Mesothelial cell of epicardium (in vitro differentiated cells): ENCODE measurements around the gene B4GALNT2. TPM values are rescaled to one million over a fixed set of nuclear protein-coding genes. Genes with fewer than 3 reads are reported as not detected.

ENCODE experiments used
- DNase-seq, 2 experiments: peaks; one replicate each; pipeline ENCODE4 v3.0.0; 2021; ENCODE audit warnings: low spot score in 2 of 2; ENCODE audit not compliant: unreplicated experiment in 2 of 2
- H3K27ac Mint-ChIP-seq: 2 replicates; pipeline ENCODE4 v1.8.0; 2021; ENCODE audit warnings: mixed read lengths
- H3K27me3 Mint-ChIP-seq: 2 replicates; pipeline ENCODE4 v1.8.0; 2021; ENCODE audit warnings: low read depth, mixed read lengths
- H3K36me3 Mint-ChIP-seq: 2 replicates; pipeline ENCODE4 v1.8.0; 2021; ENCODE audit warnings: mixed read lengths
- H3K4me1 Mint-ChIP-seq: 2 replicates; pipeline ENCODE4 v1.8.0; 2021; ENCODE audit warnings: mixed read lengths
- H3K4me3 Mint-ChIP-seq: 2 replicates; pipeline ENCODE4 v1.8.0; 2021; ENCODE audit warnings: mild to moderate bottlenecking, moderate library complexity, mixed read lengths
- H3K9me3 Mint-ChIP-seq: 2 replicates; pipeline ENCODE4 v1.8.0; 2021; ENCODE audit warnings: mixed read lengths
- CTCF ChIP-seq: fragments of 200-600 bp; sonication (generic); IDR thresholded peaks from one replicate; pipeline ENCODE4 v1.5.0; 2021; ENCODE audit warnings: antibody characterized with exemption; ENCODE audit not compliant: unreplicated experiment
- total RNA-seq: library from RNA; stranded (reverse); gene quantifications from 3 replicates; pipeline ENCODE4 v1.2.1, GENCODE V29; 2021

Gene B4GALNT2
- total RNA-seq, 1 donor from 2014 or later, result 0.07 TPM

- no peaks in the 10 kb centered on the region for H3K36me3 Mint-ChIP-seq
- no peaks in the 10 kb centered on the region for H3K4me1 Mint-ChIP-seq
- DNase-seq, result no peak
- no peak overlapping the region for H3K27ac Mint-ChIP-seq
- H3K9me3 Mint-ChIP-seq, result no peaks in the 10 kb centered on the region
- TF ChIP-seq CTCF, result no peak
- peaks cover 14% of the 10 kb centered on the region for H3K27me3 Mint-ChIP-seq
- no peak overlapping the region for H3K4me3 Mint-ChIP-seq
Observed at GRCh38 chr17:49112936-49113335, 19.6 kb upstream of the B4GALNT2 start.

DNA sequence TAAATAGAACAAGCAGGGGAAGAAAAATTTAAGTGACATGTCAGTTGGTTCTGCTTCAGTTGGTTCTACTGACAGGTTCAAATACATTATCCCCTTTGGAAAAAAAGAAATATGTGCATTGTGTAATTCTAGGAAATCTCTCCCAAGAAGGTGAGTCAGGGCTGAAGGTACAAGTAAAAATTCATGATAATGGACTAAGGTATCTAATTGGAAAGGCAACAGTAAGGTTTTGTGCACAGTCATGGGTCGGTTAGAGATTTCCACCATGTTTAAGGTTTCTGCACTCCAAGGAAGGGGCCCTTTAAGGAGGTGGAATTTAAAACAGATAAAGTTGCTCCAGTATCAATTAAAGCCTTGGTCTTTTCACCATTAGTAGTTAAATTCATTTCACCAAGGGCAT, 17.9 kb upstream of the B4GALNT2 start:
- Mint-ChIP-seq H3K36me3 (no peaks in the 10 kb centered on the region), H3K4me1 (no peaks in the 10 kb centered on the region), H3K4me3 (no peak overlapping the region), H3K27ac (no peak overlapping the region), H3K27me3 (peaks cover 21% of the 10 kb centered on the region), H3K9me3 (no peaks in the 10 kb centered on the region)
- TF ChIP-seq CTCF, result no peak
- DNase-seq, result no peak

DNA sequence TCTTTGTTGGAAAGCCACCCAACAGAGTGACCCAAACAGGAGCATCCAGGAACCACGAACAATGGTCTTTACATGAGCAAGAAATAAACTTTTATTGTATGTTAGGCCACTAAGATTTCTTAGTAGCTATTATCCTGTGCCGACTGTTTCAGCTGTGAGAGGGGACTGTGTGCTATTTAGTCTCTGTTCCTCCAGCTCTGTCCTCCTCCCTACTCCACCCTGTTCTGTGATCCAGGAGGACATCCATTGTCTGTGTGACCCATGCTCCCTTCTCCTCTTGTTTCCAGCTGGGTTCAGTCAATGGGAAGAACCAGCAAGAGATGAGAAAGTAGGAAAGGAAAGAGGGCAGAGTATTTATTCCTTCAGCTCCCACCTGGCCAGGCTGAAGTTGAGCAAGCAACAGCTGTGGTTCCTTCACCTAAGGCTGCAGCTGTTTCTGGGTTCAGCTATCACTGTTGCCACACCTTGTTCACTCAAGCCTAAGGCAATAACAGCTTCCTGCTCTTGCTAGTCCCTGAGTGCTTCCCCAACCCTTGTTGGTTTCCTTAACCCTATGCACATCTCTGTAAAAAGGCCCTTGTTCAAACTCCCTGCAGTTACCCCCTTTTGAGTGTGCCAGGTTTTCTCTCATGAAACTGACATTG, 14.9 kb upstream of the B4GALNT2 start:
- peaks cover 26% of the 10 kb centered on the region for H3K27me3 Mint-ChIP-seq
- H3K4me1 Mint-ChIP-seq, result no peaks in the 10 kb centered on the region
- TF ChIP-seq CTCF, result no peak
- H3K4me3 Mint-ChIP-seq, result no peak overlapping the region
- no peak for DNase-seq
- H3K9me3 Mint-ChIP-seq, result peaks cover 18% of the 10 kb centered on the region
- H3K27ac Mint-ChIP-seq, result no peak overlapping the region
- H3K36me3 Mint-ChIP-seq, result peaks cover 3% of the 10 kb centered on the region

DNA sequence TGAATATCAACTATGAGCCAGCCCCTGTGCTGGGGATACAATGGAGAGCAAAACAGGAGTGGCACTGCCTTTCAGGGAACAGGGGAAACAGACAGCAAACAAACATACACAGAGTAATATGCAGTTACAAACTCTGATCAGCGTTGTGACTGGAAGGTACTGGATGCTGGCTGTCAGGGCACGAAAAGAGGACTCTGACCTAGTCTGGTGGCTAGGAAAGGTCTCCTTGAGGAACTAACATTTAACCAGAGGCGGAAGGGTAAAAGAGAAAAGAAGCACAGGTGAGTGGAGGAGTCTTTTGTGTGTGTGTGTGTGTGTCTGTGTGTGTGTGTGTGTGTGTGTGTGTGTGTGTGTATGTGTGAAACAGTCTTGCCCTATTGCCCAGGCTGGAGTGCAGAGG, 12.4 kb upstream of the B4GALNT2 start:
- H3K36me3 Mint-ChIP-seq, result peaks cover 3% of the 10 kb centered on the region
- H3K4me3 Mint-ChIP-seq, result no peak overlapping the region
- no peaks in the 10 kb centered on the region for H3K4me1 Mint-ChIP-seq
- no peak for DNase-seq
- H3K27ac Mint-ChIP-seq, result no peak overlapping the region
- H3K27me3 Mint-ChIP-seq, result peaks cover 22% of the 10 kb centered on the region
- no peak for TF ChIP-seq CTCF
- peaks cover 18% of the 10 kb centered on the region for H3K9me3 Mint-ChIP-seq

- H3K36me3 Mint-ChIP-seq, result peaks cover 3% of the 10 kb centered on the region
- no peak for DNase-seq
- peaks cover 19% of the 10 kb centered on the region for H3K27me3 Mint-ChIP-seq
- peaks cover 18% of the 10 kb centered on the region for H3K9me3 Mint-ChIP-seq
- TF ChIP-seq CTCF, result no peak
- no peaks in the 10 kb centered on the region for H3K4me1 Mint-ChIP-seq
- H3K4me3 Mint-ChIP-seq, result no peak overlapping the region
- H3K27ac Mint-ChIP-seq, result no peak overlapping the region
Observed at GRCh38 chr17:49121696-49122292, 10.8 kb upstream of the B4GALNT2 start.

DNA sequence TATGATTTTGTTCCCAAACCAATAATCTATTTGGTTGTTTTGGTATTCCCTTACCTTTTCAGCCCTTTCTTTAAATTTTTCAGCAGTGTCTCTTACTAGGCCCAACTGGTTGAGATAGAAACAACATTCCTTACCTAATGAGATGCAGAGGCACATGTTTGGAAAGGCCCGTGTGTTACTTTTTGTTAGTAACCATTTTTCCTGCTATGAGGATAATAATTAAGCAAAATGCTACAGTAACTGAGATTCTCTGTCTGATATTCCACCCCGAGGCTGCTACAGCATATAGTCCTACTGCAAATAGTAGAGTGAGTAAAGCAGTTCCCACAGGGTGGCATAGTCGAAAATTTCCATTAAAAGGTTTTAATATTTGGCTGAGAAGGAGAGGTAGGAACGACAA, 10.0 kb upstream of the B4GALNT2 start:
- no peaks in the 10 kb centered on the region for H3K4me1 Mint-ChIP-seq
- no peak overlapping the region for H3K4me3 Mint-ChIP-seq
- no peak for TF ChIP-seq CTCF
- peaks cover 3% of the 10 kb centered on the region for H3K36me3 Mint-ChIP-seq
- H3K27ac Mint-ChIP-seq, result no peak overlapping the region
- H3K27me3 Mint-ChIP-seq, result peaks cover 16% of the 10 kb centered on the region
- peaks cover 18% of the 10 kb centered on the region for H3K9me3 Mint-ChIP-seq
- no peak for DNase-seq
